ENCODE results near the gene ANGPT4.
"Not testable (repeated sequence)": the region's sequence is repeated elsewhere in the genome, so short reads cannot be mapped to it uniquely, and the experiment has no call there.

The ANGPT4 gene

GRCh38 chr20:872855-873520 lies 43.1 kb downstream of the ANGPT4 start:
- DNase-seq, result peak in 1 of 2 experiments; percentile 24

- no peak for DNase-seq
These were observed 44.2 kb downstream of the ANGPT4 start for GRCh38 chr20:871948-872347.

- no peak for DNase-seq
These were observed 44.7 kb downstream of the ANGPT4 start for GRCh38 chr20:871436-871835.

- DNase-seq, result no peak
These were observed 45.4 kb downstream of the ANGPT4 start for GRCh38 chr20:870758-871157.

- no peak for DNase-seq
These were observed 46.5 kb downstream of the ANGPT4 start for GRCh38 chr20:869606-870005.

- no peak for DNase-seq
These were observed 47.9 kb downstream of the ANGPT4 start for GRCh38 chr20:868279-868678.

- DNase-seq, result no peak
These were observed 50.7 kb downstream of the ANGPT4 start for GRCh38 chr20:865440-865839.

GRCh38 chr20:860891-861290 lies 55.2 kb downstream of the ANGPT4 start:
- no peak for DNase-seq

GRCh38 chr20:859751-860231 lies 56.3 kb downstream of the ANGPT4 start:
- no peak for DNase-seq

- no peak for DNase-seq
These were observed 58.1 kb downstream of the ANGPT4 start for GRCh38 chr20:858011-858410.

- no peak for DNase-seq
These were observed 59.8 kb downstream of the ANGPT4 start for GRCh38 chr20:856361-856775.

GRCh38 chr20:855466-856360 lies 60.4 kb downstream of the ANGPT4 start:
- no peak for DNase-seq

GRCh38 chr20:854601-855000 lies 61.5 kb downstream of the ANGPT4 start:
- DNase-seq, result no peak

GRCh38 chr20:853406-853996 lies 62.6 kb downstream of the ANGPT4 start:
- no peak for DNase-seq

- DNase-seq, result not testable (repeated sequence)
These were observed 67.4 kb downstream of the ANGPT4 start for GRCh38 chr20:848731-849130.

GRCh38 chr20:848193-848592 lies 67.9 kb downstream of the ANGPT4 start:
- DNase-seq, result peak in 1 of 2 experiments; percentile 51

- DNase-seq, result no peak
These were observed 69.2 kb downstream of the ANGPT4 start for GRCh38 chr20:846894-847278.

GRCh38 chr20:845941-846893 lies 69.9 kb downstream of the ANGPT4 start:
- no peak for DNase-seq

- peak in 1 of 2 experiments; percentile 36 for DNase-seq
These were observed 70.8 kb downstream of the ANGPT4 start for GRCh38 chr20:845226-845868.

- peak; percentile 95 to 99 for DNase-seq
These were observed 71.5 kb downstream of the ANGPT4 start for GRCh38 chr20:844473-845225.

GRCh38 chr20:843912-844311 lies 72.2 kb downstream of the ANGPT4 start:
- DNase-seq, result no peak
